GM12872 (cell line): ENCODE data around the gene SYNJ2BP.

Experiments used
- TF ChIP-seq, protein P1 (sequence below): IDR thresholded peaks from 3 replicates; pipeline ENCODE4 v1.5.1; 2011; ENCODE audit warnings: low read depth, mild to moderate bottlenecking, low read length, moderate library complexity; ENCODE audit not compliant: insufficient read depth

The SYNJ2BP gene

DNA sequence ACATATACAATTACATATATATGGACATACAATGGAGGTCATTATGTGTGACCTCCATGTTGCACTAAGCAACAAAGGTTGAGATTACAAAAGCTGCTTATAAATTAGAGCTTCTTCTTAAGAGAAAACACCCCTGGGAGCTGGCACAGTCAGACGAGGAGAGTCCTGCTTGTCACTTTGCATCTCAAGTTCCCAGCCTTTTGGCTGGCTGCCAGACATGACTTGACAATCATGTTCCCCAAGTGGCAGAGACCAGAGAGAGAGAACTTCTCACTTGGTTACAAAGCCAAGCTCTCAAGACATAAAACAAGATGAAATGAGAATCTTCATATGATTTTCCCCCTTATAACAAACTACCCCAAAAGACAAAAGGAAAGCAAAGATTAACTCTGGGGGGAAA, 8.5 kb upstream of the SYNJ2BP start:
- TF ChIP-seq, protein P1, sequence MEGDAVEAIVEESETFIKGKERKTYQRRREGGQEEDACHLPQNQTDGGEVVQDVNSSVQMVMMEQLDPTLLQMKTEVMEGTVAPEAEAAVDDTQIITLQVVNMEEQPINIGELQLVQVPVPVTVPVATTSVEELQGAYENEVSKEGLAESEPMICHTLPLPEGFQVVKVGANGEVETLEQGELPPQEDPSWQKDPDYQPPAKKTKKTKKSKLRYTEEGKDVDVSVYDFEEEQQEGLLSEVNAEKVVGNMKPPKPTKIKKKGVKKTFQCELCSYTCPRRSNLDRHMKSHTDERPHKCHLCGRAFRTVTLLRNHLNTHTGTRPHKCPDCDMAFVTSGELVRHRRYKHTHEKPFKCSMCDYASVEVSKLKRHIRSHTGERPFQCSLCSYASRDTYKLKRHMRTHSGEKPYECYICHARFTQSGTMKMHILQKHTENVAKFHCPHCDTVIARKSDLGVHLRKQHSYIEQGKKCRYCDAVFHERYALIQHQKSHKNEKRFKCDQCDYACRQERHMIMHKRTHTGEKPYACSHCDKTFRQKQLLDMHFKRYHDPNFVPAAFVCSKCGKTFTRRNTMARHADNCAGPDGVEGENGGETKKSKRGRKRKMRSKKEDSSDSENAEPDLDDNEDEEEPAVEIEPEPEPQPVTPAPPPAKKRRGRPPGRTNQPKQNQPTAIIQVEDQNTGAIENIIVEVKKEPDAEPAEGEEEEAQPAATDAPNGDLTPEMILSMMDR, result no peak

DNA sequence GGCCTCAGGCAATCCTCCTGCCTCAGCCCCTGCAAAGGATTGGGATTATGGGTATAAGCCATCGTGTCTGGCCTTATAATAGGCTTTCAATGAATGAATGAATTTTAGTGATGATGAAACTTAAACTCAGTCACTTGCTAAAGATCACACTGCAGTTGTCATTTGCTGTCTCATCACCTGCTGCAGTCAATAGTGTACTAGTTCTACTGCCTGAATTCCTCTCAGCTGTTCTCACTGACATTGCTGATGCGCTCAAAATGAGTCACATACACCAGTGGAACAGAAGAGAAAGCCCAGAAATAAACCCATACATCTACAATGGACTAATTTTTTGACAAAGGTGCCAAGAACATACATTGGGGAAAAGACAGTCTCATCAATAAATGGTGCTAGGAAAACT, 5.6 kb upstream of the SYNJ2BP start:
- TF ChIP-seq, protein P1, result no peak

DNA sequence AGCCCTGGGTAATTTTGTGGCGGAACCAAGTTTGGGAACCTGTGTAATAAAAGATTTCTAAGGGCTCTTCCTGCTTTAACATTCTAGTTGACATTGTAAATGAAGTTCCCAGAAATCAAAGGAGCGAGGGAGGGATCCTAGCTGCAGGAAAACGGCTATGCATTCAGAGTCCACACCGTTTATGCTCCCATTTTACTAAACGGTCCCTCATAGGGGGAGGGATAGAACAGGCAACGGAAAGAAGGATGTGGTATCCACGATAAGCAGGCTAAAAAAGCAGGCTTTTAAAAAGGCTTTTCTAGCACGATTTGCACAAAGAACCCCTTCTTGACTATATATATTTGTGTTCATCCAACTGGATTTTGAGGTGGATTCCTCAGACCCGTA, 559 bp downstream of the SYNJ2BP start:
- TF ChIP-seq, protein P1, result no peak

DNA sequence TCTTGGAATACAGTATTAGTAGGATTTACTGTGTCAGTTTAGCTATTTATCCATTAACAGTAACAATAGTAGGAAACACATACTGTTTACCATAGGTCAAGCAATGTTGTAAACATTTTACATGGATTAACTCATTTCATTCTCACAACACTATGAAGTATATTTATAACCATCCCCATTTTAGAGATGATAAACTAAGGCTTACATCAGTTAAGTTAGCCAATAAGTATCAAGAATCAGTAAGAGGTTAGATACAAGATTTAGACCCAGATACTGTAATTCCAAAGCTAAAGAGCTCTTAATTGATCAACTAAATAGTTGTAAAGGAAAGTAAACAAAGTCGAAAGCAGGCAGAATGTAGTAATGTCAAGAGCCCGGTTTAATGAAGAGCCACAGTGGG, 1.1 kb downstream of the SYNJ2BP start:
- TF ChIP-seq, protein P1, result no peak

DNA sequence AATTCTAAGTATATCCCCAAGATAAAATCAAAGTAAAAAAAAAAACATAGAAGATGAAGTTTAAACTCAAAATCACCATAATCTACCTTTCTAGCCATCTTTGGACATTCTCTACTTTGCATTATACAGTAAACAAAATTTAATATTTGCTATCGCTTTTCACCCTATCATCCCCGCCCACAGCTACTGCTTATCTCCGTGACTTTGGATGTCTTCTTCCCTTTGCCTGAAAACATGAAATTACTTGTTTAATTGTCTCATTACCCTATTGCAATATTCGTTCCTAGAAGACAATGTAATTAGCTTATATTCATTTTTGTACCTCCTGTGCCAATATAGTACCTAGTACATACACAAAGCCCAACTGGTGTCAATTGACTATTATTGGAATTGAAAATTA, 9.3 kb downstream of the SYNJ2BP start:
- TF ChIP-seq, protein P1, result no peak

DNA sequence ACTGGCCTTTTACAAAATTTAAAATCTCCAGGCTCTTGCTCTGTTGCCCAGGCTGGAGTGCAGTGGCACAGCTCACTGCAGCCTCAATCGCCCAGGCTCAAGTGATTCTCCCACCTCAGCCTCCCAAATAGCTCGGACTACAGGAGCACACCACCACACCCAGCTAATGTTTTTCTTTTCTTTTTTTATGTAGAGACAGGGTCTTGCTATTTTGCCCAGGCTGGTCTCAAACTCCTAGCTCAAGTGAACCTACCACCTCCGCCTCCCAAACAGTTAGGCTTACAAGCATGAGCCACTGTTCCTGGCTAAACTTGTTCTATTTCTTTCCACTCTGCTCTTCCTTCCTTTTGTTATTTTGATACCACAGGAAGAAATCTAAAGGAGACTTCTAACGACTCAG, 15.2 kb downstream of the SYNJ2BP start:
- TF ChIP-seq, protein P1, result no peak

DNA sequence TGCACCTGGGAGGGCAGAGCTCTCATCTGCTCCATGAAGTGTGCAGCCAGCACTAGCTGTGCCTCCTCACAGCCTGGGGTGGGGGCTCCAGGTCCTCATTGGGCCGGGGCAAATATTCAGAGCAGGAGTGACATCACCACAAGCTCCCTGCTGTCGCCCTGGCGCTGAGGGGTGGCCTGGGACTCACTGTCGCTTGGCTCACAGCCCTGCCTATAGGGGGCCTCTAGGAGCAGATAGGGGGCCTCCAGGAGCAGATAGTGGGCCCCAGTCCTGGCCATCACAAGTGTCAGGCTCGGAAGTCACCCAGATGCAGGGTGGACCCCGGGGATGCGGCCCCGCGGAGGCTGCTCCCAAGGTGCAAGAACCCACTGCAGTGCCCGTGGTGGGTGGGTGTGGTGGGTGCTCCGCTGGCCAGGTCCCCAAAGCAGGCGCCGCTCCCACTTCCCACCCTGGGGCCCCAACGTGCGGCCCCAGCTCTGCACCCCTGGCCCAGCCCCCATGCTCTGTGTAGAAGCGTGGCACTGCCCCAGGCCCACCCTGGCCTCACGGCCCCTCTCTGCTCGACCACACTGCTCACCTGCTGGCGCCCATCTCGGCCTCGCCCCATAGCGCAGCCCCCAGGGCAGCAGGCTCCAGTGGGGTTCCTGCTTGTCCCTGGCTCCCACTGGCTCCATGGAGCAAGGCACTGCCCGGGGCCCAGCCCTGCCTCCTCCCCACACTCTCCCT, 18.0 kb downstream of the SYNJ2BP start:
- TF ChIP-seq, protein P1, result no peak
